ENCODE results near the gene DENND2D. TPM values are rescaled to one million over a fixed set of nuclear protein-coding genes. Genes with fewer than 3 reads are reported as not detected.

DENND2D gene
- total RNA-seq, 1 donor from 2014 or later, result 2.6 TPM

DNA sequence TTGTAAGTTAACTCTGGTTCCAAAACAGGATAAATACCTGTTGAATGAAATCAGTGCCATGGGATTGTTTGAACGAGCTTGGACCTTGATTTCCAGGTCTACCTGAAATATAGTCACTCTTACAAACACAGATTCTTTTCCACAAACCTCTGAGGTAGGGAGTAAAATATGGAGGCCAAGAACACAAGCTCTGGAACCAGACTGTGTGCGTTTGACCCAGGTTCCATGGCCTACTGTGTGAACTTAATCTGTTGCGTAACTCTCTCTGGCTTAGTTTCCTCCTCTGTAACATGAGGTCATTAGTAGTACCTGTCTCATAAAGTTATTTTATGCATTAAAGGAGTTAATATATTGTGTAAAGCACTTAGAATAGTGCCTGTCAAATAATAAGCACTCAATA is 25.1 kb downstream of the DENND2D start:
- H3K4me1 Mint-ChIP-seq (ENCODE audit: low read depth), result peaks cover 5% of the 10 kb centered on the region
- H3K27ac Mint-ChIP-seq, result no peak overlapping the region
- DNase-seq (ENCODE audit: low spot score, unreplicated experiment), result no peak
- no peaks in the 10 kb centered on the region for H3K27me3 Mint-ChIP-seq
- H3K4me3 Mint-ChIP-seq (ENCODE audit: low read depth), result no peak overlapping the region
- no peaks in the 10 kb centered on the region for H3K9me3 Mint-ChIP-seq (ENCODE audit: low read depth)
- peaks cover 13% of the 10 kb centered on the region for H3K36me3 Mint-ChIP-seq (ENCODE audit: insufficient read depth)
- TF ChIP-seq, protein P1, sequence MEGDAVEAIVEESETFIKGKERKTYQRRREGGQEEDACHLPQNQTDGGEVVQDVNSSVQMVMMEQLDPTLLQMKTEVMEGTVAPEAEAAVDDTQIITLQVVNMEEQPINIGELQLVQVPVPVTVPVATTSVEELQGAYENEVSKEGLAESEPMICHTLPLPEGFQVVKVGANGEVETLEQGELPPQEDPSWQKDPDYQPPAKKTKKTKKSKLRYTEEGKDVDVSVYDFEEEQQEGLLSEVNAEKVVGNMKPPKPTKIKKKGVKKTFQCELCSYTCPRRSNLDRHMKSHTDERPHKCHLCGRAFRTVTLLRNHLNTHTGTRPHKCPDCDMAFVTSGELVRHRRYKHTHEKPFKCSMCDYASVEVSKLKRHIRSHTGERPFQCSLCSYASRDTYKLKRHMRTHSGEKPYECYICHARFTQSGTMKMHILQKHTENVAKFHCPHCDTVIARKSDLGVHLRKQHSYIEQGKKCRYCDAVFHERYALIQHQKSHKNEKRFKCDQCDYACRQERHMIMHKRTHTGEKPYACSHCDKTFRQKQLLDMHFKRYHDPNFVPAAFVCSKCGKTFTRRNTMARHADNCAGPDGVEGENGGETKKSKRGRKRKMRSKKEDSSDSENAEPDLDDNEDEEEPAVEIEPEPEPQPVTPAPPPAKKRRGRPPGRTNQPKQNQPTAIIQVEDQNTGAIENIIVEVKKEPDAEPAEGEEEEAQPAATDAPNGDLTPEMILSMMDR (IDR thresholded peaks at IDR 0.05; ENCODE audit: unreplicated experiment), result no peak

DNA sequence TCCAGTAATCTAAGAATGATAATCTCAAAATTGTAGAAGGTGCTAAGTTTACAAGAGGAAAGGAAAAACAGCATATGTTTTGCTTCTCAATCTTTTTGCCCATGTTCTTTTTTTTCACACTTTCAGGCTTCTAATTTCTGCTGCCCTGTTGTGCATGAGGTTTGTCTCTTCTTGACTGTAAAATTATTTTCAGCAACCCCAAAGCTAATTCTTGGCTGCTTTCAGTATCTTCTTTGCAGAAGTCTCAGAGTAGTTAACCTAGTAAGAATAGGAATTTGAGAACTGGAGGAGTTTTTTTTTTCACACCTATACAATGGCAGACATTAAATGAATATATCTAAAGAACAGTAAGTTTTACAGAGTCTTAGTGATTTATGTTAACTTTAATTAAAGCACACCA is 26.4 kb downstream of the DENND2D start:
- Mint-ChIP-seq H3K36me3 (ENCODE audit: insufficient read depth) (peaks cover 14% of the 10 kb centered on the region), H3K27ac (no peak overlapping the region), H3K4me3 (ENCODE audit: low read depth) (no peak overlapping the region), H3K27me3 (peaks cover 5% of the 10 kb centered on the region), H3K4me1 (ENCODE audit: low read depth) (peaks cover 11% of the 10 kb centered on the region), H3K9me3 (ENCODE audit: low read depth) (no peaks in the 10 kb centered on the region)
- DNase-seq (ENCODE audit: low spot score, unreplicated experiment), result no peak
- TF ChIP-seq, protein P1 (IDR thresholded peaks at IDR 0.05; ENCODE audit: unreplicated experiment), result no peak

DNA sequence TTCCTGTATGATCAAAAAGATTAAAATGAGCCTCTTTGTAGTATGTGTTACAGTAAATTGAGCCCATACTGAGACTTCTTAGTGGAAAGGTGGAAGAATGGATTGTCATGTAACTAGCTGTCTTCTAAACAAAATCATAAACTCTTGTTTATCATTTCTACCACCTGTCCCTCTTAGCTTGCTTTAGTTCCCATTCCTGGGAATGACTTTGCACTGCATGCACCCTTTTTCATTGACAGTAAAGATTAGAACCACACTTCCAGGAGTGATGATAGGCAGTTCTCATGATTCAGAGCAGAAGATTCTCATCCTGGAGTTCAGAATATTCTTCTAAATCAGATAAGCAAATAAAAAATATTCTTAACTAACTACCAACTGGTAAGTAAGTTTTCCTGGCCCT is 28.0 kb downstream of the DENND2D start:
- Mint-ChIP-seq H3K36me3 (ENCODE audit: insufficient read depth) (peaks cover 19% of the 10 kb centered on the region), H3K27me3 (peaks cover 5% of the 10 kb centered on the region), H3K4me3 (ENCODE audit: low read depth) (no peak overlapping the region), H3K4me1 (ENCODE audit: low read depth) (peaks cover 14% of the 10 kb centered on the region), H3K27ac (no peak overlapping the region), H3K9me3 (ENCODE audit: low read depth) (no peaks in the 10 kb centered on the region)
- TF ChIP-seq, protein P1 (IDR thresholded peaks at IDR 0.05; ENCODE audit: unreplicated experiment), result no peak
- no peak for DNase-seq (ENCODE audit: low spot score, unreplicated experiment)

DNA sequence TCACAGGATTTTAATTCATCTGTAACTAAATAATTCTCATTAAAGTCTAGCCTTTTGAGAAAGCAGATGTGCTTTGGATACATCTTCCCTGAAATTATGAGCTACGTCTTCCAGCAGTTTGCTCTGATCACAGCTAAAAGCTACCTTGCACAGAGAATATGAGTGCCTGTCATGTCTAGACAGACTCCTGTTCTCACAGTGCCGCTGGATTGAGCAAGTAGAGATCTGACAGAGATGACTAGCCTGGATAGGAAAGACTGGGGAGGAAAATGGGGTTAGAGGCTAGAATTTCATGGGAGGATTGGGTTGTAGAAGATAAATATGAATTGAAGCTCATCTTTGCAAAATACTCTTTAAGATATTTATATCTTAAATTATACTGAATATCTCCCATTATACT is 36.3 kb downstream of the DENND2D start:
- H3K4me1 Mint-ChIP-seq (ENCODE audit: low read depth), result peaks cover 7% of the 10 kb centered on the region
- no peak overlapping the region for H3K4me3 Mint-ChIP-seq (ENCODE audit: low read depth)
- no peak overlapping the region for H3K27ac Mint-ChIP-seq
- TF ChIP-seq, protein P1 (IDR thresholded peaks at IDR 0.05; ENCODE audit: unreplicated experiment), result no peak
- H3K27me3 Mint-ChIP-seq, result peaks cover 4% of the 10 kb centered on the region
- H3K36me3 Mint-ChIP-seq (ENCODE audit: insufficient read depth), result peaks cover 15% of the 10 kb centered on the region
- DNase-seq (ENCODE audit: low spot score, unreplicated experiment), result no peak
- no peaks in the 10 kb centered on the region for H3K9me3 Mint-ChIP-seq (ENCODE audit: low read depth)

DNA sequence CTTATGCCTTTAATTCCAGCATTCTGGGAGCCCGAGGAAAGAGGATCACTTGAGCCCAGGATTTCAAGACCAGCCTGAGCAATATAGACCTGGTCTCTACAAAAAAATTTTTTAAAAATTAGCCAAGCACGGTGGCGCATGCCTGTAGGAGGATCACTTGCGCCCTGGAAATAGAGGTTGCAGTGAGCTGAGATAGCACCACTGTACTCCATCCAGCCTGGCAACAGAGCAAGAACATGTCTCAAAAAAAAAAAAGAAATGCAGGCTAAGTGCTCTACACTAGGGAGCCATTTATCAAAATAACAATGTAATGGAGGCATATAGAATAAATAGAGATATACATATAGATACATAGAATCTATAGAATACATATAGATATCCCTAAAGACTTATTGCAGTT is 37.1 kb downstream of the DENND2D start:
- Mint-ChIP-seq H3K9me3 (ENCODE audit: low read depth) (no peaks in the 10 kb centered on the region), H3K36me3 (ENCODE audit: insufficient read depth) (peaks cover 17% of the 10 kb centered on the region), H3K4me3 (ENCODE audit: low read depth) (no peak overlapping the region), H3K27ac (no peak overlapping the region), H3K27me3 (peaks cover 4% of the 10 kb centered on the region), H3K4me1 (ENCODE audit: low read depth) (peaks cover 3% of the 10 kb centered on the region)
- DNase-seq (ENCODE audit: low spot score, unreplicated experiment), result no peak
- TF ChIP-seq, protein P1 (IDR thresholded peaks at IDR 0.05; ENCODE audit: unreplicated experiment), result no peak

Data from progenitor cell of endocrine pancreas (in vitro differentiated cells).